Panc1 (cell line): ENCODE results near the gene AGPAT4.

ENCODE experiments used
- POLR2AphosphoS5 ChIP-seq: IDR thresholded peaks from 2 replicates; pipeline ENCODE4 v1.6.1; 2012; ENCODE audit warnings: mild to moderate bottlenecking, low read depth, low read length, moderate library complexity
- TF ChIP-seq, protein P1 (sequence below): fragments of 450-650 bp; IDR thresholded peaks from 2 replicates; pipeline ENCODE4 v1.5.1; 2017; ENCODE audit warnings: mild to moderate bottlenecking
- TF ChIP-seq, protein P2 (sequence below), 2 experiments: IDR thresholded peaks; 2 replicates each; pipeline ENCODE4 v1.6.1; 2011 to 2012; ENCODE audit warnings: low read depth in 2 of 2, control low read depth in 1 of 2, low read length in 1 of 2, mild to moderate bottlenecking in 1 of 2, moderate library complexity in 1 of 2; ENCODE audit not compliant: insufficient read depth in 1 of 2

DNA sequence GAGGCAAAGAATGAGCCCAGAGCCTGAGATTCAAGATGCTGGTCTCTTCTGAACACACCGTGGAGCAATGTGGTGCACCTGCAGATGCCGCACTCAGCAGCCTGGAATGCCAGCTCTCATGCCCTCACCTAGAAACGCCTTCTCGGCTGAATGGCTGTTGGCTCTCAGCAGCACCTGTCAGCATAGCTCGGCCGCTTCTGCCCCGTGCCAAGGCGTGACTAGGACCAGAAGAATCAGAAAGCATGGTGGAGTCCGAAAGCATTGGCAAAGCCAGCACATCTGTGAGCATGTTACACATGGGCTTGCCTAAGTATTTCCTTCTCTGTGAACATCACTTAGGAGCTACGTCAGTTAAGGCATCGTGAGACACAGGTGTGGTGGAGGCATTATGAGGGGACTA, 141.5 kb downstream of the AGPAT4 start:
- TF ChIP-seq, protein P1, sequence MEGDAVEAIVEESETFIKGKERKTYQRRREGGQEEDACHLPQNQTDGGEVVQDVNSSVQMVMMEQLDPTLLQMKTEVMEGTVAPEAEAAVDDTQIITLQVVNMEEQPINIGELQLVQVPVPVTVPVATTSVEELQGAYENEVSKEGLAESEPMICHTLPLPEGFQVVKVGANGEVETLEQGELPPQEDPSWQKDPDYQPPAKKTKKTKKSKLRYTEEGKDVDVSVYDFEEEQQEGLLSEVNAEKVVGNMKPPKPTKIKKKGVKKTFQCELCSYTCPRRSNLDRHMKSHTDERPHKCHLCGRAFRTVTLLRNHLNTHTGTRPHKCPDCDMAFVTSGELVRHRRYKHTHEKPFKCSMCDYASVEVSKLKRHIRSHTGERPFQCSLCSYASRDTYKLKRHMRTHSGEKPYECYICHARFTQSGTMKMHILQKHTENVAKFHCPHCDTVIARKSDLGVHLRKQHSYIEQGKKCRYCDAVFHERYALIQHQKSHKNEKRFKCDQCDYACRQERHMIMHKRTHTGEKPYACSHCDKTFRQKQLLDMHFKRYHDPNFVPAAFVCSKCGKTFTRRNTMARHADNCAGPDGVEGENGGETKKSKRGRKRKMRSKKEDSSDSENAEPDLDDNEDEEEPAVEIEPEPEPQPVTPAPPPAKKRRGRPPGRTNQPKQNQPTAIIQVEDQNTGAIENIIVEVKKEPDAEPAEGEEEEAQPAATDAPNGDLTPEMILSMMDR, result no peak
- TF ChIP-seq, protein P2, sequence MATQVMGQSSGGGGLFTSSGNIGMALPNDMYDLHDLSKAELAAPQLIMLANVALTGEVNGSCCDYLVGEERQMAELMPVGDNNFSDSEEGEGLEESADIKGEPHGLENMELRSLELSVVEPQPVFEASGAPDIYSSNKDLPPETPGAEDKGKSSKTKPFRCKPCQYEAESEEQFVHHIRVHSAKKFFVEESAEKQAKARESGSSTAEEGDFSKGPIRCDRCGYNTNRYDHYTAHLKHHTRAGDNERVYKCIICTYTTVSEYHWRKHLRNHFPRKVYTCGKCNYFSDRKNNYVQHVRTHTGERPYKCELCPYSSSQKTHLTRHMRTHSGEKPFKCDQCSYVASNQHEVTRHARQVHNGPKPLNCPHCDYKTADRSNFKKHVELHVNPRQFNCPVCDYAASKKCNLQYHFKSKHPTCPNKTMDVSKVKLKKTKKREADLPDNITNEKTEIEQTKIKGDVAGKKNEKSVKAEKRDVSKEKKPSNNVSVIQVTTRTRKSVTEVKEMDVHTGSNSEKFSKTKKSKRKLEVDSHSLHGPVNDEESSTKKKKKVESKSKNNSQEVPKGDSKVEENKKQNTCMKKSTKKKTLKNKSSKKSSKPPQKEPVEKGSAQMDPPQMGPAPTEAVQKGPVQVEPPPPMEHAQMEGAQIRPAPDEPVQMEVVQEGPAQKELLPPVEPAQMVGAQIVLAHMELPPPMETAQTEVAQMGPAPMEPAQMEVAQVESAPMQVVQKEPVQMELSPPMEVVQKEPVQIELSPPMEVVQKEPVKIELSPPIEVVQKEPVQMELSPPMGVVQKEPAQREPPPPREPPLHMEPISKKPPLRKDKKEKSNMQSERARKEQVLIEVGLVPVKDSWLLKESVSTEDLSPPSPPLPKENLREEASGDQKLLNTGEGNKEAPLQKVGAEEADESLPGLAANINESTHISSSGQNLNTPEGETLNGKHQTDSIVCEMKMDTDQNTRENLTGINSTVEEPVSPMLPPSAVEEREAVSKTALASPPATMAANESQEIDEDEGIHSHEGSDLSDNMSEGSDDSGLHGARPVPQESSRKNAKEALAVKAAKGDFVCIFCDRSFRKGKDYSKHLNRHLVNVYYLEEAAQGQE (IDR thresholded peaks at IDR 0.05; ENCODE audit: insufficient read depth in 1 of 2, low read depth in 2 of 2, low read length in 1 of 2), result no peak
- TF ChIP-seq POLR2AphosphoS5, result no peak
